Astrocyte (in vitro differentiated cells and primary cell): ENCODE measurements around the gene CASKIN2. TPM values are rescaled to one million over a fixed set of nuclear protein-coding genes. Genes with fewer than 3 reads are reported as not detected.

Source experiments
- DNase-seq: peaks from one replicate; pipeline ENCODE4 v3.0.0-alpha.2; 2010; ENCODE audit warnings: low read depth
- FAIRE-seq: peaks from 2 replicates; lab custom pipeline; 2011; peaks lifted over from hg19 to GRCh38; lab: Jason Lieb, UNC
- H2AFZ ChIP-seq: 2 replicates; pipeline ENCODE4 v1.6.0; 2012; ENCODE audit warnings: low read depth, low read length, inconsistent platforms
- H3K27ac ChIP-seq: 2 replicates; pipeline ENCODE4 v1.5.1; 2011; ENCODE audit warnings: low read depth, low read length, inconsistent platforms
- H3K27me3 ChIP-seq: 2 replicates; pipeline ENCODE4 v1.6.0; 2011; ENCODE audit warnings: low read length, inconsistent platforms; ENCODE audit not compliant: insufficient read depth
- H3K36me3 ChIP-seq: 2 replicates; pipeline ENCODE4 v1.5.1; 2011; ENCODE audit warnings: low read length, inconsistent platforms; ENCODE audit not compliant: insufficient read depth
- H3K4me1 ChIP-seq: 2 replicates; pipeline ENCODE4 v1.5.1; 2011; ENCODE audit warnings: low read length, inconsistent platforms; ENCODE audit not compliant: insufficient read depth
- H3K4me2 ChIP-seq: 2 replicates; pipeline ENCODE4 v1.6.0; 2012; ENCODE audit warnings: low read length, inconsistent platforms
- H3K4me3 ChIP-seq: 2 replicates; pipeline ENCODE4 v1.5.1; 2011; ENCODE audit warnings: low read depth, mild to moderate bottlenecking, low read length, inconsistent platforms; ENCODE audit not compliant: insufficient read depth
- H3K79me2 ChIP-seq: 2 replicates; pipeline ENCODE4 v1.6.0; 2012; ENCODE audit warnings: mild to moderate bottlenecking, low read length, inconsistent platforms; ENCODE audit not compliant: insufficient read depth
- H3K9ac ChIP-seq: 2 replicates; pipeline ENCODE4 v1.6.0; 2012; ENCODE audit warnings: mild to moderate bottlenecking, low read length, inconsistent platforms
- H3K9me3 ChIP-seq: 2 replicates; pipeline ENCODE4 v1.5.1; 2012; ENCODE audit warnings: low read depth, mild to moderate bottlenecking, low read length, inconsistent platforms; ENCODE audit not compliant: insufficient read depth
- H4K20me1 ChIP-seq: 2 replicates; pipeline ENCODE4 v1.6.0; 2012; ENCODE audit warnings: low read length, inconsistent platforms; ENCODE audit not compliant: insufficient read depth
- H3K27ac Mint-ChIP-seq: one replicate; pipeline ENCODE4 v1.8.0; 2021; ENCODE audit warnings: mild to moderate bottlenecking, mixed read lengths; ENCODE audit not compliant: unreplicated experiment
- H3K27me3 Mint-ChIP-seq: one replicate; pipeline ENCODE4 v1.8.0; 2021; ENCODE audit warnings: low read depth, mixed read lengths; ENCODE audit not compliant: unreplicated experiment
- H3K36me3 Mint-ChIP-seq: one replicate; pipeline ENCODE4 v1.8.0; 2021; ENCODE audit warnings: low read depth, mixed read lengths; ENCODE audit not compliant: unreplicated experiment
- H3K4me1 Mint-ChIP-seq: one replicate; pipeline ENCODE4 v1.8.0; 2021; ENCODE audit warnings: low read depth, mixed read lengths; ENCODE audit not compliant: unreplicated experiment
- H3K4me3 Mint-ChIP-seq: one replicate; pipeline ENCODE4 v1.8.0; 2021; ENCODE audit warnings: mild to moderate bottlenecking, moderate library complexity, mixed read lengths; ENCODE audit not compliant: unreplicated experiment
- H3K9me3 Mint-ChIP-seq: one replicate; pipeline ENCODE4 v1.8.0; 2021; ENCODE audit warnings: mild to moderate bottlenecking, mixed read lengths; ENCODE audit not compliant: unreplicated experiment
- EZH2 ChIP-seq: IDR thresholded peaks from 2 replicates; pipeline ENCODE4 v1.6.1; 2012; ENCODE audit warnings: mild to moderate bottlenecking, low read length, inconsistent platforms; ENCODE audit not compliant: insufficient read depth
- total RNA-seq: library from RNA; stranded (reverse); gene quantifications from 2 replicates; pipeline ENCODE4 v1.2.1, GENCODE V29; 2021
- TF ChIP-seq, protein P1 (sequence below): IDR thresholded peaks from 2 replicates; pipeline ENCODE4 v1.5.1; 2011; ENCODE audit warnings: low read depth, mild to moderate bottlenecking, inconsistent platforms, low read length, moderate library complexity; ENCODE audit not compliant: insufficient read depth

Gene CASKIN2
- total RNA-seq, 1 donor from 2014 or later, result 22.8 TPM

GRCh38 chr17:75457047-75457654 lies 58.2 kb downstream of the CASKIN2 start:
- peak overlapping the region; percentile 81 for H3K27ac ChIP-seq
- Mint-ChIP-seq H3K4me3 (peak overlapping the region; percentile 92), H3K9me3 (no peaks in the 10 kb centered on the region), H3K36me3 (peaks cover 1% of the 10 kb centered on the region), H3K27me3 (no peaks in the 10 kb centered on the region), H3K4me1 (peaks cover 26% of the 10 kb centered on the region), H3K27ac (peak overlapping the region; percentile 97)
- TF ChIP-seq, protein P1, sequence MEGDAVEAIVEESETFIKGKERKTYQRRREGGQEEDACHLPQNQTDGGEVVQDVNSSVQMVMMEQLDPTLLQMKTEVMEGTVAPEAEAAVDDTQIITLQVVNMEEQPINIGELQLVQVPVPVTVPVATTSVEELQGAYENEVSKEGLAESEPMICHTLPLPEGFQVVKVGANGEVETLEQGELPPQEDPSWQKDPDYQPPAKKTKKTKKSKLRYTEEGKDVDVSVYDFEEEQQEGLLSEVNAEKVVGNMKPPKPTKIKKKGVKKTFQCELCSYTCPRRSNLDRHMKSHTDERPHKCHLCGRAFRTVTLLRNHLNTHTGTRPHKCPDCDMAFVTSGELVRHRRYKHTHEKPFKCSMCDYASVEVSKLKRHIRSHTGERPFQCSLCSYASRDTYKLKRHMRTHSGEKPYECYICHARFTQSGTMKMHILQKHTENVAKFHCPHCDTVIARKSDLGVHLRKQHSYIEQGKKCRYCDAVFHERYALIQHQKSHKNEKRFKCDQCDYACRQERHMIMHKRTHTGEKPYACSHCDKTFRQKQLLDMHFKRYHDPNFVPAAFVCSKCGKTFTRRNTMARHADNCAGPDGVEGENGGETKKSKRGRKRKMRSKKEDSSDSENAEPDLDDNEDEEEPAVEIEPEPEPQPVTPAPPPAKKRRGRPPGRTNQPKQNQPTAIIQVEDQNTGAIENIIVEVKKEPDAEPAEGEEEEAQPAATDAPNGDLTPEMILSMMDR, result no peak
- no peak for TF ChIP-seq EZH2
- peaks cover 2% of the 10 kb centered on the region for H4K20me1 ChIP-seq
- H3K4me2 ChIP-seq, result peak overlapping the region; percentile 92
- no peaks in the 10 kb centered on the region for H3K27me3 ChIP-seq
- DNase-seq (peak; percentile 53), FAIRE-seq (no peak)
- H3K36me3 ChIP-seq, result no peaks in the 10 kb centered on the region
- H2AFZ ChIP-seq, result peak overlapping the region; percentile 65
- no peaks in the 10 kb centered on the region for H3K9me3 ChIP-seq
- peaks cover 19% of the 10 kb centered on the region for H3K4me1 ChIP-seq
- peak overlapping the region; percentile 84 for H3K4me3 ChIP-seq
- H3K79me2 ChIP-seq, result peaks cover 40% of the 10 kb centered on the region
- H3K9ac ChIP-seq, result peak overlapping the region; percentile 94

DNA sequence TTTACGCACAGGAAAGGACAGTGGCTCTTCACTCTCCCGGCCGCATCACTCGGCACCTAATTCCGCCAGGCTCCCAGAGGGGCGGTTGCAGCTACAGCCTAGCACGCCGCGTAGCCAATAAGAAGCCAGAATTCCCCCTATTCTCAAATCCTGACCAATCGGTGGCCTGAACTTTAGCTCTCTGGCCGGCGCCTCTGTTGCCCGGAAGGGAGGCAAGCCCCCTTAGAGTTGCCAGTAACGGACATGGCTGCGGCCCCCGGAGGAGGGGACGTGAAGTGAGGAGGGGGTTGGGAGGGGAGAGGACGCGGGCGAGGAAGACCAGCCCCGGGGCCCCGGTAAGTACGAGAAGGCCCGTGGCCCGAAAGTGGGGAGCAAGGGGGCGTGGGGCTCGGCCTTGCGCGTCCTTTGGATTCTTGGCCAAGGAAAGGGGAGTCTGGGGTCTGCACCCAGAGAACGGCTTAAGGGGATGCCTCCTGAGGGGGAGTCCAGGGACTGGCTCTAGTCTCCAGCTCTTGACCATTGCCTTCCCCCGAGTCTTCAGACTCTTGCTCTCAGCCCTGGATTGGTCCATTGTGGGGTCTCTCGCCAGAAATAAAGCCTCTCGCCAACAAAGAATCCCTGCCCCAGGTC lies 58.8 kb downstream of the CASKIN2 start, which contains the start of gene TMEM94:
TMEM94 (plus strand) TSS at position 219 of the 630 bp plus-strand sequence. CDS start 15,271 bp downstream, outside the sequence.
- H4K20me1 ChIP-seq, result no peaks in the 10 kb centered on the region
- no peaks in the 10 kb centered on the region for H3K27me3 ChIP-seq
- peak within 1 kb of the TSS; percentile 94 for H3K9ac ChIP-seq
- H3K36me3 Mint-ChIP-seq, result peaks cover 1% of the 10 kb centered on the region
- no peaks in the 10 kb centered on the region for H3K27me3 Mint-ChIP-seq
- H3K4me1 ChIP-seq, result peaks cover 19% of the 10 kb centered on the region
- DNase-seq (peak; percentile 93), FAIRE-seq (no peak)
- peak within 1 kb of the TSS; percentile 92 for H3K4me3 Mint-ChIP-seq
- no peaks in the 10 kb centered on the region for H3K9me3 Mint-ChIP-seq
- peaks cover 38% of the 10 kb centered on the region for H3K79me2 ChIP-seq
- H3K36me3 ChIP-seq, result no peaks in the 10 kb centered on the region
- TF ChIP-seq, protein P1, result no peak
- TF ChIP-seq EZH2, result no peak
- H3K4me1 Mint-ChIP-seq, result peaks cover 26% of the 10 kb centered on the region
- H3K4me2 ChIP-seq, result peak within 1 kb of the TSS; percentile 92
- H3K9me3 ChIP-seq, result no peaks in the 10 kb centered on the region
- H3K27ac Mint-ChIP-seq, result peak within 1 kb of the TSS; percentile 97
- H2AFZ ChIP-seq, result peak within 1 kb of the TSS; percentile 65
- H3K27ac ChIP-seq, result peak within 1 kb of the TSS; percentile 81
- peak within 1 kb of the TSS; percentile 84 for H3K4me3 ChIP-seq
